H1 (cell line): ENCODE results near the gene TNC. TPM values are rescaled to one million over a fixed set of nuclear protein-coding genes. Genes with fewer than 3 reads are reported as not detected.

ENCODE experiments used
- CTCF ChIA-PET: fragments of 300-600 bp; sonication (Branson Sonifier 250); formaldehyde crosslinking; loops from one replicate; lab custom pipeline; 2021; ENCODE audit not compliant: partially characterized antibody; lab: Charles Lee
- POLR2A ChIA-PET: fragments of 300-600 bp; sonication (Branson Sonifier 250); formaldehyde crosslinking; loops from one replicate; lab custom pipeline; 2021; ENCODE audit warnings: inconsistent platforms; ENCODE audit not compliant: partially characterized antibody; lab: Charles Lee
- DNase-seq, 2 experiments: peaks; one replicate each; pipeline versions ENCODE4 v3.0.0 to v3.0.0-alpha.2; 2010 to 2022; ENCODE audit warnings: low spot score in 2 of 2, low read depth in 1 of 2, mixed read lengths in 1 of 2
- FAIRE-seq: peaks from 2 replicates; lab custom pipeline; 2011; peaks lifted over from hg19 to GRCh38; lab: Jason Lieb, UNC
- H2AFZ ChIP-seq: 2 replicates; pipeline ENCODE4 v1.8.1; 2012; ENCODE audit warnings: low read length, inconsistent platforms
- H2AK5ac ChIP-seq: 2 replicates; pipeline ENCODE4 v1.6.1; 2013; ENCODE audit warnings: low read depth, low read length
- H2BK120ac ChIP-seq: replicated peaks from 2 replicates; pipeline ENCODE3; 2013; ENCODE audit warnings: low read depth, low read length, inconsistent platforms
- H2BK12ac ChIP-seq: 2 replicates; pipeline ENCODE4 v1.6.1; 2013; ENCODE audit warnings: low read depth, low read length
- H2BK15ac ChIP-seq: 2 replicates; pipeline ENCODE4 v1.6.1; 2013; ENCODE audit warnings: low read length
- H2BK20ac ChIP-seq: 2 replicates; pipeline ENCODE4 v1.6.1; 2013; ENCODE audit warnings: low read length
- H2BK5ac ChIP-seq: 2 replicates; pipeline ENCODE4 v1.6.1; 2013; ENCODE audit warnings: low read depth, low read length
- H3K14ac ChIP-seq: 2 replicates; pipeline ENCODE4 v1.6.1; 2013; ENCODE audit warnings: inconsistent platforms; ENCODE audit not compliant: insufficient read length
- H3K18ac ChIP-seq: 2 replicates; pipeline ENCODE4 v1.6.1; 2013; ENCODE audit warnings: low read length; ENCODE audit errors: extremely low read depth
- H3K23ac ChIP-seq: 2 replicates; pipeline ENCODE4 v1.6.1; 2013; ENCODE audit warnings: inconsistent platforms; ENCODE audit not compliant: insufficient read length
- H3K23me2 ChIP-seq: 2 replicates; pipeline ENCODE4 v1.6.1; 2013; ENCODE audit warnings: low read depth, low read length
- H3K27ac ChIP-seq: 2 replicates; pipeline ENCODE4 v1.6.1; 2011; ENCODE audit warnings: low read depth, low read length, inconsistent platforms
- H3K27me3 ChIP-seq, 4 experiments: replicated peaks in 1 of 4; 1 replicate in 1 of 4; 2 replicates in 3 of 4; pipeline versions ENCODE4 v1.6.1 to v1.8.1; 2011 to 2013; ENCODE audit warnings: low read length in 3 of 4, mild to moderate bottlenecking in 3 of 4, inconsistent platforms in 2 of 4, mixed read lengths in 2 of 4, moderate library complexity in 1 of 4; ENCODE audit not compliant: control insufficient read depth in 3 of 4, insufficient read depth in 3 of 4; ENCODE audit errors: extremely low read depth in 1 of 4
- H3K36me3 ChIP-seq, 4 experiments: 2 replicates each; pipeline versions ENCODE4 v1.6.1 to v1.8.1; 2011 to 2013; ENCODE audit warnings: mild to moderate bottlenecking in 4 of 4, low read length in 3 of 4, moderate library complexity in 2 of 4, control low read depth in 1 of 4, inconsistent platforms in 1 of 4; ENCODE audit not compliant: insufficient read depth in 4 of 4, control insufficient read depth in 2 of 4
- H3K4ac ChIP-seq: replicated peaks from 2 replicates; pipeline ENCODE3; 2013; ENCODE audit warnings: low read length, low read depth, mixed read lengths, inconsistent platforms; ENCODE audit not compliant: insufficient read length
- H3K4me1 ChIP-seq, 4 experiments: replicated peaks in 1 of 4; 1 replicate in 1 of 4; 2 replicates in 3 of 4; pipeline versions ENCODE4 v1.6.1 to v1.8.1; 2011 to 2013; ENCODE audit warnings: low read length in 3 of 4, inconsistent platforms in 2 of 4, mixed read lengths in 1 of 4; ENCODE audit not compliant: insufficient read depth in 4 of 4, control insufficient read depth in 3 of 4
- H3K4me2 ChIP-seq, 2 experiments: 2 replicates each; pipeline versions ENCODE4 v1.6.1 to v1.8.1; 2011 to 2013; ENCODE audit warnings: low read depth in 2 of 2, low read length in 2 of 2, control low read depth in 1 of 2, inconsistent platforms in 1 of 2, mild to moderate bottlenecking in 1 of 2; ENCODE audit not compliant: insufficient read depth in 1 of 2
- H3K4me3 ChIP-seq, 4 experiments: fragments of 200-600, 300-600 bp in 1 of 4; sonication (generic), shearing (Covaris generic), sonication (Bioruptor Twin) in 1 of 4; 2 replicates each; pipeline versions ENCODE4 v1.5.1 to v1.8.1; 2011 to 2016; ENCODE audit warnings: low read length in 4 of 4, low read depth in 3 of 4, control low read depth in 2 of 4, inconsistent platforms in 2 of 4, mild to moderate bottlenecking in 2 of 4, mixed read lengths in 1 of 4, moderate library complexity in 1 of 4; ENCODE audit not compliant: insufficient read depth in 2 of 4; ENCODE audit errors: extremely low read depth in 1 of 4
- H3K56ac ChIP-seq: replicated peaks from 2 replicates; pipeline ENCODE3; 2013; ENCODE audit warnings: low read depth, mild to moderate bottlenecking, mixed read lengths, low read length, inconsistent platforms; ENCODE audit not compliant: insufficient read length
- H3K79me1 ChIP-seq: 2 replicates; pipeline ENCODE4 v1.6.1; 2013; ENCODE audit warnings: low read depth, low read length, control low read depth
- H3K79me2 ChIP-seq, 2 experiments: 2 replicates each; pipeline versions ENCODE4 v1.6.1 to v1.8.1; 2012 to 2013; ENCODE audit warnings: low read length in 2 of 2, mild to moderate bottlenecking in 2 of 2, inconsistent platforms in 1 of 2; ENCODE audit not compliant: insufficient read depth in 2 of 2, control insufficient read depth in 1 of 2
- H3K9ac ChIP-seq, 4 experiments: replicated peaks in 1 of 4; 1 replicate in 1 of 4; 2 replicates in 3 of 4; pipeline versions ENCODE4 v1.6.1 to v1.8.1; 2011 to 2013; ENCODE audit warnings: low read depth in 3 of 4, low read length in 3 of 4, control low read depth in 2 of 4, mild to moderate bottlenecking in 2 of 4, moderate library complexity in 2 of 4, inconsistent platforms in 1 of 4; ENCODE audit errors: extremely low read depth in 1 of 4
- H3K9me3 ChIP-seq, 2 experiments: 2 replicates each; pipeline versions ENCODE4 v1.6.1 to v1.8.1; 2012 to 2013; ENCODE audit warnings: mild to moderate bottlenecking in 2 of 2, moderate library complexity in 2 of 2, control low read depth in 1 of 2, inconsistent platforms in 1 of 2, low read depth in 1 of 2, low read length in 1 of 2, mixed read lengths in 1 of 2; ENCODE audit not compliant: insufficient read depth in 2 of 2
- H4K20me1 ChIP-seq, 2 experiments: replicated peaks in 1 of 2; 2 replicates each; pipeline versions ENCODE3 to v1.8.1; 2011 to 2013; ENCODE audit warnings: inconsistent platforms in 2 of 2, low read length in 2 of 2, mild to moderate bottlenecking in 1 of 2; ENCODE audit not compliant: insufficient read depth in 2 of 2, control insufficient read depth in 1 of 2
- H4K5ac ChIP-seq: 2 replicates; pipeline ENCODE4 v1.6.1; 2013; ENCODE audit warnings: low read length, low read depth, mixed read lengths, inconsistent platforms; ENCODE audit not compliant: insufficient read length
- H4K8ac ChIP-seq: 2 replicates; pipeline ENCODE4 v1.8.0; 2013; ENCODE audit warnings: mild to moderate bottlenecking, moderate library complexity, low read length, inconsistent platforms; ENCODE audit not compliant: insufficient read depth; ENCODE audit errors: extremely low read depth
- H4K91ac ChIP-seq: replicated peaks from 2 replicates; pipeline ENCODE3; 2013; ENCODE audit warnings: low read length, mixed read lengths, inconsistent platforms; ENCODE audit not compliant: insufficient read length
- FOSL1 ChIP-seq: IDR thresholded peaks from 2 replicates; pipeline ENCODE4 v1.6.1; 2011; ENCODE audit warnings: mild to moderate bottlenecking, low read depth, low read length, moderate library complexity; ENCODE audit not compliant: insufficient read depth
- JUND ChIP-seq: IDR thresholded peaks from 2 replicates; pipeline ENCODE4 v1.6.1; 2011; ENCODE audit warnings: mild to moderate bottlenecking, improper control_type of control experiment, low read length
- WGBS, 2 experiments: shearing (Covaris generic) in 1 of 2; methylation state at CpG; one replicate each; pipeline versions ENCODE4 v1.1.6 to v1.1.7; 2013 to 2015; ENCODE audit warnings: low lambda C conversion rate in 2 of 2, mixed read lengths in 2 of 2, inconsistent platforms in 1 of 2, low coverage in 1 of 2, missing lambda C conversion rate in 1 of 2; ENCODE audit not compliant: insufficient replicate concordance in 2 of 2, insufficient coverage in 1 of 2, insufficient read length in 1 of 2; ENCODE audit errors: extremely low coverage in 1 of 2, missing lambda C conversion rate in 1 of 2; 5-methylcytosine and 5-hydroxymethylcytosine counted together
- polyA plus RNA-seq, 7 experiments: library from polyadenylated mRNA; depleted of rRNA in 3 of 7; stranded (reverse) in 5 of 7; unstranded in 2 of 7; fragments of >200 nt in 5 of 7; fragments of 200-250 nt in 2 of 7; gene quantifications; 1 replicate in 5 of 7; 2 replicates in 1 of 7; 4 replicates in 1 of 7; pipeline versions ENCODE4 v1.2.1 to v1.2.3, GENCODE V29; 2011 to 2013; ENCODE audit warnings: missing spikeins in 2 of 7, mixed read lengths in 2 of 7
- total RNA-seq: library from RNA; stranded (reverse); fragmentation: NEBNext Ultra II Directional; extraction: Animal tissue kit (Norgen Biotek cat#: 25700); gene quantifications from 2 replicates; pipeline ENCODE4 v1.2.1, GENCODE V29; 2021

Gene TNC
- total and polyA plus RNA-seq, 2 of the 8 experiments (the other 6 are each of a cell fraction or from before 2014, with no cell fraction given) = 6.2 to 11.4 TPM

GRCh38 chr9:115164511-115164974 lies 46.6 kb upstream of the TNC start:
- Histone ChIP-seq H3K27ac (no peak overlapping the region), H3K18ac (no peak overlapping the region), H3K27me3 (no peaks in the 10 kb centered on the region), H3K9me3 (no peaks in the 10 kb centered on the region), H3K23me2 (no peaks in the 10 kb centered on the region; the same call in 1 of the 2 replicates), H2BK15ac (no peak overlapping the region), H3K79me2 (no peaks in the 10 kb centered on the region), H4K91ac (no peak overlapping the region), H2BK5ac (no peak overlapping the region), H3K4ac (no peak overlapping the region), H2BK120ac (no peak overlapping the region), H3K23ac (no peak overlapping the region), H3K79me1 (no peaks in the 10 kb centered on the region), H4K20me1 (no peaks in the 10 kb centered on the region), H2BK12ac (no peak overlapping the region), H3K36me3 (no peaks in the 10 kb centered on the region), H3K14ac (no peak overlapping the region), H3K9ac (no peak overlapping the region), H4K5ac (no peak overlapping the region), H2BK20ac (no peak overlapping the region), H4K8ac (no peak overlapping the region), H3K4me2 (no peak overlapping the region), H3K4me1 (peaks cover 0 to 5% (median 1%) of the 10 kb centered on the region in 4 experiments; a peak in 2 of 7 replicates), H3K4me3 (no peak overlapping the region), H2AK5ac (no peak overlapping the region), H3K56ac (no peak overlapping the region), H2AFZ (no peak overlapping the region)
- TF ChIP-seq FOSL1 (no peak), JUND (peak; percentile 72; the same call in 1 of the 2 replicates)
- CTCF ChIA-PET = interaction anchor here (0.7 kb wide), 1 partner anchor 87 kb away, joined by 3 read pairs; no protein-coding TSS in a partner anchor
- DNase-seq (no peak), FAIRE-seq (no peak)
- WGBS, 2 experiments = 90% methylated on average over 3 of the region's 3 CpGs; no CpG with 5 or more reads in 1 of the 2 experiments
- POLR2A ChIA-PET = interaction anchor here (0.9 kb wide), 1 partner anchor 12 kb away, joined by 3 read pairs; no protein-coding TSS in a partner anchor
